Measurements from ENCODE around the gene NUP98. TPM values are rescaled to one million over a fixed set of nuclear protein-coding genes. Genes with fewer than 3 reads are reported as not detected.

The NUP98 gene
- polyA plus RNA-seq, 1 of the 3 experiments (the other 2 are of a cell fraction): 56.4 TPM

DNA sequence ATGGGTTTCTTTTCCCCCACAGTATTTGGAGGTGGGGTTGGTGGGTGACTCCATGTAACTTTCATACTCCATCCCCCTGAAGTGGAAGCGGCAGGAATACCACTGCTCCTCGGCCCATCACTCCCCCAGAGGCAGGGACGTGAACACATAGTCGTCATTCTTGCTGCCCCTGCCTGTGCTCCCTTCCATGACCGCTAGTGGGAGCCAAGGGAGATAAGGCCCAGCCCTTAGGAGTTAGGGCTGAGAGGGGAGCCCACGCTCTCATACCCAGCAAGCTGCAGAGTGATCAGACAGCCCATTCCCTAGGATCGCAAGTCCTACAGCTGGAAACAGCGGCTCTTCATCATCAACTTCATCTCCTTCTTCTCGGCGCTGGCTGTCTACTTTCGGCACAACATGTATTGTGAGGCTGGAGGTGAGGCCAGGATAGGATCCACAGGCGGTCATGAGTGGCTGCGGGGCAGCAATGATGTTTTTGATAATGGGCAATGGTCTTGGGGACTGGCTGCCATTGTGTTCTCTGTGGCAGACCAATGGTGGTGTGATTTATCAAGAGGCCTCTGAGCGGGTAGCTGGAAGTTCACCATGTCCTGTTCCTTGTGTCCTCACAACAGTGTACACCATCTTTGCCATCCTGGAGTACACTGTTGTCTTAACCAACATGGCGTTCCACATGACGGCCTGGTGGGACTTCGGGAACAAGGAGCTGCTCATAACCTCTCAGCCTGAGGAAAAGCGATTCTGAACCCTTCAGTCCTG lies 27.5 kb upstream of the NUP98 start:
- H4K20me1 ChIP-seq (ENCODE audit: insufficient read depth): peaks cover 17% of the 10 kb centered on the region; the same call in 1 of the 2 replicates
- no peaks in the 10 kb centered on the region for H3K9me3 ChIP-seq
- TF ChIP-seq, protein P1, sequence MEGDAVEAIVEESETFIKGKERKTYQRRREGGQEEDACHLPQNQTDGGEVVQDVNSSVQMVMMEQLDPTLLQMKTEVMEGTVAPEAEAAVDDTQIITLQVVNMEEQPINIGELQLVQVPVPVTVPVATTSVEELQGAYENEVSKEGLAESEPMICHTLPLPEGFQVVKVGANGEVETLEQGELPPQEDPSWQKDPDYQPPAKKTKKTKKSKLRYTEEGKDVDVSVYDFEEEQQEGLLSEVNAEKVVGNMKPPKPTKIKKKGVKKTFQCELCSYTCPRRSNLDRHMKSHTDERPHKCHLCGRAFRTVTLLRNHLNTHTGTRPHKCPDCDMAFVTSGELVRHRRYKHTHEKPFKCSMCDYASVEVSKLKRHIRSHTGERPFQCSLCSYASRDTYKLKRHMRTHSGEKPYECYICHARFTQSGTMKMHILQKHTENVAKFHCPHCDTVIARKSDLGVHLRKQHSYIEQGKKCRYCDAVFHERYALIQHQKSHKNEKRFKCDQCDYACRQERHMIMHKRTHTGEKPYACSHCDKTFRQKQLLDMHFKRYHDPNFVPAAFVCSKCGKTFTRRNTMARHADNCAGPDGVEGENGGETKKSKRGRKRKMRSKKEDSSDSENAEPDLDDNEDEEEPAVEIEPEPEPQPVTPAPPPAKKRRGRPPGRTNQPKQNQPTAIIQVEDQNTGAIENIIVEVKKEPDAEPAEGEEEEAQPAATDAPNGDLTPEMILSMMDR (IDR thresholded peaks at IDR 0.05): peak; percentile 52
- no peak for TF ChIP-seq SMC3 (IDR thresholded peaks at IDR 0.05; ENCODE audit: low read depth, low read length)
- H3K4me3 ChIP-seq (ENCODE audit: low read depth in 2 of 2, low read length in 1 of 2): no peak overlapping the region; a peak in 1 of 4 replicates
- H3F3A ChIP-seq (replicated peaks; ENCODE audit: insufficient read depth): peaks cover 16% of the 10 kb centered on the region
- no peak overlapping the region for H2AFZ ChIP-seq (ENCODE audit: low read depth)
- no peaks in the 10 kb centered on the region for H3K4me1 ChIP-seq (ENCODE audit: control insufficient read depth in 1 of 2, insufficient read depth in 2 of 2, low read depth in 1 of 2, low read length in 1 of 2)
- H3K9me2 ChIP-seq: no peaks in the 10 kb centered on the region
- peaks cover 13% of the 10 kb centered on the region for H3K79me2 ChIP-seq (ENCODE audit: insufficient read depth)
- no peak overlapping the region for H3K9ac ChIP-seq
- peak; percentile 58 for DNase-seq
- H3K4me2 ChIP-seq: no peak overlapping the region
- POLR2A ChIA-PET: no interaction called here
- no peak overlapping the region for H3K27ac ChIP-seq (ENCODE audit: low read depth in 2 of 2, low read length in 1 of 2)
- CTCF ChIA-PET: interaction anchor here (0.6 to 2.8 kb wide), 3 partner anchors 13 to 248 kb away, joined by 3 to 10 read pairs (median 4); partner anchors contain the start of gene RHOG
- H3K36me3 ChIP-seq (replicated peaks in 1 of 2; ENCODE audit: control insufficient read depth in 1 of 2, insufficient read depth in 2 of 2, low read length in 1 of 2): peaks cover 4 to 20% of the 10 kb centered on the region in 2 experiments
- whole genome bisulfite sequencing (ENCODE audit: low lambda C conversion rate): 91% methylated on average over 16 of the region's 18 CpGs
- no peaks in the 10 kb centered on the region for H3K27me3 ChIP-seq (ENCODE audit: insufficient read depth)

DNA sequence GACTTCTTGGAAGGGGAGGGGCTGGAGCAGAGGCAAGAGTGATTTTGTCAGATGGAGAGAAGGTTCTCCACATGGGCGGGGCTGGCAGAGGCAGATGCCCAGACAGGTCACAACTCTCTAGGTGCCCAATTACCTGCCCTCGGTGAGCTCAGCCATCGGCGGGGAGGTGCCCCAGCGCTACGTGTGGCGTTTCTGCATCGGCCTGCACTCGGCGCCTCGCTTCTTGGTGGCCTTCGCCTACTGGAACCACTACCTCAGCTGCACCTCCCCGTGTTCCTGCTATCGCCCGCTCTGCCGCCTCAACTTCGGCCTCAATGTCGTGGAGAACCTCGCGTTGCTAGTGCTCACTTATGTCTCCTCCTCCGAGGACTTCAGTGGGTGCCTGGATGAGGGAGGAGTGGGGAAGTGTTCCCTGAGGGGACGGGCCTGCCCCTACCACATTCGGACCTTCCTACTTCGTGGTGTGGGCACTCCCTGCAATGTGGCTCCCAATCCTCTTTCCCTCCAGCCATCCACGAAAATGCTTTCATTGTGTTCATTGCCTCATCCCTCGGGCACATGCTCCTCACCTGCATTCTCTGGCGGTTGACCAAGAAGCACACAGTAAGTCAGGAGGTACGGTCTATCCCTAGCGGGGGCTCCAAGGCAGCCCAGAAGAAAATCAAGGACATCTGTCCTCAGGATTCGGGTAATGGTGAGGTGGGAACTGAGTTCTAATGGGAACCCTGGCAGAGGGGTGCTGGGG lies 26.6 kb upstream of the NUP98 start:
- Histone ChIP-seq H4K20me1 (ENCODE audit: insufficient read depth) (peaks cover 7% of the 10 kb centered on the region; the same call in 1 of the 2 replicates), H3K4me1 (ENCODE audit: control insufficient read depth in 1 of 2, insufficient read depth in 2 of 2, low read depth in 1 of 2, low read length in 1 of 2) (no peaks in the 10 kb centered on the region), H3K27ac (ENCODE audit: low read depth in 2 of 2, low read length in 1 of 2) (no peak overlapping the region), H3K27me3 (ENCODE audit: insufficient read depth) (no peaks in the 10 kb centered on the region), H3F3A (replicated peaks; ENCODE audit: insufficient read depth) (peaks cover 9% of the 10 kb centered on the region), H3K36me3 (replicated peaks in 1 of 2; ENCODE audit: control insufficient read depth in 1 of 2, insufficient read depth in 2 of 2, low read length in 1 of 2) (peaks cover 4 to 20% of the 10 kb centered on the region in 2 experiments), H3K4me3 (ENCODE audit: low read depth in 2 of 2, low read length in 1 of 2) (no peak overlapping the region), H3K9me2 (no peaks in the 10 kb centered on the region), H3K9me3 (no peaks in the 10 kb centered on the region), H3K79me2 (ENCODE audit: insufficient read depth) (peaks cover 4% of the 10 kb centered on the region; the same call in 1 of the 2 replicates), H3K4me2 (no peak overlapping the region), H3K9ac (no peak overlapping the region), H2AFZ (ENCODE audit: low read depth) (no peak overlapping the region)
- CTCF ChIA-PET: interaction anchor here (1.0 kb wide), 1 partner anchor 249 kb away, joined by 3 read pairs; no protein-coding TSS in a partner anchor
- DNase-seq: no peak
- TF ChIP-seq, protein P2, sequence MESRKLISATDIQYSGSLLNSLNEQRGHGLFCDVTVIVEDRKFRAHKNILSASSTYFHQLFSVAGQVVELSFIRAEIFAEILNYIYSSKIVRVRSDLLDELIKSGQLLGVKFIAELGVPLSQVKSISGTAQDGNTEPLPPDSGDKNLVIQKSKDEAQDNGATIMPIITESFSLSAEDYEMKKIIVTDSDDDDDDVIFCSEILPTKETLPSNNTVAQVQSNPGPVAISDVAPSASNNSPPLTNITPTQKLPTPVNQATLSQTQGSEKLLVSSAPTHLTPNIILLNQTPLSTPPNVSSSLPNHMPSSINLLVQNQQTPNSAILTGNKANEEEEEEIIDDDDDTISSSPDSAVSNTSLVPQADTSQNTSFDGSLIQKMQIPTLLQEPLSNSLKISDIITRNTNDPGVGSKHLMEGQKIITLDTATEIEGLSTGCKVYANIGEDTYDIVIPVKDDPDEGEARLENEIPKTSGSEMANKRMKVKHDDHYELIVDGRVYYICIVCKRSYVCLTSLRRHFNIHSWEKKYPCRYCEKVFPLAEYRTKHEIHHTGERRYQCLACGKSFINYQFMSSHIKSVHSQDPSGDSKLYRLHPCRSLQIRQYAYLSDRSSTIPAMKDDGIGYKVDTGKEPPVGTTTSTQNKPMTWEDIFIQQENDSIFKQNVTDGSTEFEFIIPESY (IDR thresholded peaks at IDR 0.05; ENCODE audit: borderline replicate concordance, low read depth): no peak
- TF ChIP-seq TEAD4 (IDR thresholded peaks at IDR 0.05; ENCODE audit: borderline replicate concordance, insufficient read depth): no peak
- TF ChIP-seq JUND (IDR thresholded peaks at IDR 0.05): no peak
- TF ChIP-seq TAF1 (IDR thresholded peaks at IDR 0.05; ENCODE audit: borderline replicate concordance, low read depth, low read length): no peak
- WGBS (ENCODE audit: low lambda C conversion rate): 97% methylated on average over 20 of the region's 30 CpGs
- POLR2A ChIA-PET: no interaction called here

Measured in SK-N-SH (cell line).